GM18526 (cell line): Measurements from ENCODE around the gene FSTL1.

Experiments used
- POLR2A ChIP-seq: IDR thresholded peaks from 3 replicates; pipeline ENCODE4 v1.6.1; 2011; ENCODE audit not compliant: insufficient read length; ENCODE audit errors: extremely low read depth

Gene FSTL1

GRCh38 chr3:120418446-120418845 is 32.3 kb downstream of the FSTL1 start:
- TF ChIP-seq POLR2A = no peak

DNA sequence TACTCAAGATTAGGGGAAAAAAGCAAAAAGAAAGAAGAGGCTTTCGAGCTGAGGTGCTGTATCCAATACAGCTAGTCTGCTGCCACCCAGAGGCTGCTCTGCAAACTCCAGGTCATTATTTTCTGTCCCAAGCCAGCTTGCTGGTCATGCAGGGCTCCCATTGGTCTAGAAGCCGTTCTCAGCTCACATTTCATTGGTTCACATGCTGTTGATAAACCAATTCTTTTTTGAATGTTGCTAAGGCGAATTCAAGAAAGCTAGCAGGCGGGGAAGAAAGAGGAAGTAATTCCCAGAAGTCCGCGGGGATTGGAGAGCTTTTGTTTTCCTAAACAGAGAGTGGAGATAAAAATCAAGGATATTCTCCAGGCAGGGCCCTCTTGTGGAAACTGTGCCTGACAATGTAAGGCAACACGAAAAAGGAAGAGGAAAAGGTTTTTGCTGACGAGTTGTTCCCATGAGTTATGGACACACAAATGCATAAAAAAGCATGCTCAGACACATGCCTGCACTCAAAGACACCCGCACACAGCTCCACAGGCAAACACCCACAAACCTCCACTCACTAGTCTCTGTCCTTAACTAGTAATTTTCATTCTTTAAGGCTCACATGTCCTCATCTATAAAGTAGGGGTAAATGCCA is 33.4 kb downstream of the FSTL1 start:
- no peak for TF ChIP-seq POLR2A

DNA sequence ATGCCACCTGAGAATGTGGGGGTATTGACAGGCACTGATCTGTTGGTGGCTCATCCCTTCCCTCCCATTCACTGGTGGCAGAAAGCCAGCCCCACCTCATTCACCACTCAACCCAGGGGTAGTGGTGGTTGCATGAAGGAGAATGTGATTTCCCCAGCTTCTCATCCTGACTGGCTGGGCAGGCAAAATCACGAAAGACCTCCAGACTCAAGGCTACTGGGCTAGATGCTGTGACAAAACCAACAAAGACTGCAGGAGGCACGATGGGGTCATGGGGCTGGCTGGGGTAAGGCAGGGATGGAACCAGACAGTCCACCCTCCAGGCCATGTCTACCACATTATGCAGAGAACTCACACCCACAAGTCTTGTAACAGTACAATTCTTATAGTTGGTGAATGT is 33.9 kb downstream of the FSTL1 start:
- no peak for TF ChIP-seq POLR2A

DNA sequence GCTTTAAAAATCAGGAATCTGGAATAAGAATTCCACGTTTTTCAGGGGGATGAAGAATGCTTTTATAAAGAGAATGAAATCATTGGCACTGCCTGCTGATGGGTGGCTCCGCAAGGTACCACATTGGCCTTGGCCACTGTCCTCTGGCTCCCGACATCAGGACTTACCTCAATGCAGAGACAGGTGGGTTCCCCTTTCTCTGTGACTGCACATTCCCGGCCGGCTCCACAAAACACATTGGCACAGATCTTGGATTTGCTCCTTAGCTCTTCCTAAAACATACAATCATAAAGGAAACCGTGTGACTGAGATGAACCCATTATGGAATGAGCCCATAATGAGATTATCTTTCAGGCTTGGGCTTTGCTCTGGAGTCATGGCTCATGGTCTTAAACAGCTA is 35.0 kb downstream of the FSTL1 start:
- TF ChIP-seq POLR2A = no peak

DNA sequence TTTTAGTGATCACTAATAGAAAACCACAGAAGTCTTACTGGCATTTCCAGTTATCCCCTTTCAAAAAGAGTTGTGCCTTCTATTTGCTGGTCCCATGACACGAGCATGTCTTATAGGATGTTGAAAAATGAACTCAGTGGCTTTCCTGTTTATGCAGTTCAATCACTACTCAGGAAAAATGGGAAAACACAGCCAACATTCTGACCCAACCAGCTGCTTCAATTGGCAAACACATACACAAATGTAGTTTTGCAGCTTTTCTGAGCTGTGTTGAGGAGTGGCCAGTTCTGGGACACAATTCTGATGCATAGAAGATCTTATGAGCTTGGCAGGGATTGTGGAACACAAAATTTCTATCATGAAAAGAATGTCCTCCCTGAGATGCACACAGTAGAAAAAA is 40.3 kb downstream of the FSTL1 start:
- no peak for TF ChIP-seq POLR2A

DNA sequence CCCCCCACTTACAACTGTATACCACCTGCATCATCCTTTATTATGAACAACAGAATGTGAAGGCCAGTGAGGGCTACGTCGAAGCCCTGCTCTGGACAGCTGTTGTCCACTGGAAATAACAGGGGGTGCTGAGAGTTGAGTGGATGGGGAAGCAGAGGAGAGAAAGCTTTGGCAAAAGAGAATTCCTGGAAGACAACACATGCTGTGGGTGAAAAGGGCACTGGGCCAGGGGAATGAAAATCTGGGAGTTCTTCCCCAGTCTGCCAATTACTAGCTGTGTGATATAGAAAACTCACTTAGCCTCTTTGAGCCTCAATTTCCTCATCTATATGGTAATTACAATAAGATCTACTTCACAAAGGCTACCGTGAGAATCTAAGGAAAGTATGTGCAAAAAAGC is 40.7 kb downstream of the FSTL1 start:
- TF ChIP-seq POLR2A = no peak

- TF ChIP-seq POLR2A = no peak
Measured at GRCh38 chr3:120407508-120408287, 43.1 kb downstream of the FSTL1 start.

DNA sequence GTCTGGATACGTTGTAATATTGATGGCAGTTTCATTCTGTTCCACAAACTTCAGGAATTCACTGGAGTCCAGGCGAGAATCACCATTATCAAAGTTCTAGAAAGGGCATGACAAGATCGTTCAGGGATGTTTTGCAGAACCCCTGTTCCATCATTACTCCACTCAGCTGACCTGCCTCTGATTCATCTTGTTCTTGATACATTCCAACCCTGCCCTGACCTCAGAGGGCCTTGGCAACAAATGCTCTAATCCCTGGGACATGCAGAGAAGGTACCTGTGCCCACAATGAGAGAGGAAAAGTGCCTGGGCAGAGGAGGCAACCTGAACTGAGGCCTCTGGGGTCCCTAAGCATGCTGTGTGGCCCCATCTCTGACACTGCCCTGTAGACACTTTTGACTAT is 45.9 kb downstream of the FSTL1 start:
- no peak for TF ChIP-seq POLR2A

- TF ChIP-seq POLR2A = no peak
Measured at GRCh38 chr3:120402257-120402656, 48.5 kb downstream of the FSTL1 start.

DNA sequence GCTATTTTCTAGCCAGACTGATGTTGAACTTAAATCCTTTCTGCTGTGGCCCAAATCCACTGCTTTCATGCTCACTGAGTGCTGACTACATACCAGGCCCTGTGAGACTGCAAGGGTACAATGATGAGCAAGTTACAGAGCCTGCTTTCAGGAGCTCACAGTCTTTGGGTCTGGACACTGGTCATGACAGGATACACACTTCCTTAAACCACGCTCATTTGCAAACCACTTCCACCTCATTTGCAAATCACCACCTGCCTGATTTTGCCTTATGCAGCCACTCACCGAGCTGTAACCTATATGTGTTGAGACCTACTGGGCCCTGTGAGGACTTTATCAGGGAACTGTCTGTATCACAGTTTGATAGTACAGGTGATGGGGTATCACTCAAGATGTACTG is 51.4 kb downstream of the FSTL1 start:
- TF ChIP-seq POLR2A = no peak

GRCh38 chr3:120396469-120396868 is 54.3 kb downstream of the FSTL1 start:
- no peak for TF ChIP-seq POLR2A

GRCh38 chr3:120394347-120394746 is 56.4 kb downstream of the FSTL1 start:
- TF ChIP-seq POLR2A = no peak

- TF ChIP-seq POLR2A = no peak
Measured at GRCh38 chr3:120393761-120394160, 57.0 kb downstream of the FSTL1 start.

DNA sequence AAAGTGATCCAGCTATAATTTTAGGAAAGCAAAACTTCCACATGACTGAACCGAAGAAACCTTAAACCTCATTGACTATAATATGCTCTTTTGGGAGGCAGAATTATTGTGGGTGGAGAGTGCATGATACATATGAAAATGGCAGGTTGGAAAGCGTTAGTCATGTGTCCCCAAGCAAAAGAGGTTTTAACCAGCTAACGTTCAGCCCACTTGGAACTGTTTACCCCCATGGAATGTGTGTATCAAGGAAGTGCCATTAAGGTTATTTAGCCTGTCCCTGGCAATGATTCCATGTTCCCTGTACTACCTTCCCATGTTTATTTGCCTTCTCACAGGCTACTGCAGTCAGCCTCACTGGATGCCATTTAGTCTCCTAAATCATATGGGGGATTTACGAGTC is 57.5 kb downstream of the FSTL1 start:
- TF ChIP-seq POLR2A = no peak

- TF ChIP-seq POLR2A = no peak
Measured at GRCh38 chr3:120382941-120383447, 67.8 kb downstream of the FSTL1 start.

DNA sequence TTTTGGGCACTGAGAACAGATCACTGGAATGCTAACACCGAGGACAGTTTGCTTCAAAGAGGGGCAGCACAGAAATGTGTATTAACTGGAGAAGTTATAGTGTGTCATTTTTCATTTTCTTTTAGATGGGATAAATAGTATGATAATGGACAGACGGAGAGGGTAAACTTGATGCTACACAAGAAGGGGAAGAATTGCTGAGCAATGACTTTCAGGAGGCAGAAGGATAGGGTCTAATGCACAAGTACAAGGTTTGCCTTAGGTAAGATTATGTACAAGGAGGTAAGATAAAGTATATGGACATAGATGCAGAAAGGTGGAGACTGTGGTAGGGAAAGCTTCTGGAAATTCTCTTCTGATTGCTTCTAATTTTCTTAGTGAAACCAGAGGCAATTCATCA is 69.3 kb downstream of the FSTL1 start:
- TF ChIP-seq POLR2A = no peak

- no peak for TF ChIP-seq POLR2A
Measured at GRCh38 chr3:120370463-120370862, 80.3 kb downstream of the FSTL1 start.
